NT2/D1 (cell line): ENCODE results near the gene KRT9.

ENCODE experiments used
- DNase-seq: peaks from one replicate; pipeline ENCODE4 v3.0.0-alpha.2; 2011; ENCODE audit warnings: low read depth, low spot score
- H3K27me3 ChIP-seq: 2 replicates; pipeline ENCODE4 v1.6.0; 2011; ENCODE audit warnings: mild to moderate bottlenecking; ENCODE audit not compliant: insufficient read length, insufficient read depth
- H3K36me3 ChIP-seq: 2 replicates; pipeline ENCODE4 v1.6.1; 2011; ENCODE audit warnings: mild to moderate bottlenecking, low read length, mixed read lengths; ENCODE audit not compliant: insufficient read depth, insufficient read length
- H3K4me1 ChIP-seq: 2 replicates; pipeline ENCODE4 v1.5.1; 2011; ENCODE audit not compliant: insufficient read depth, insufficient read length
- H3K4me3 ChIP-seq: 2 replicates; pipeline ENCODE4 v1.5.1; 2011; ENCODE audit warnings: low read depth; ENCODE audit not compliant: insufficient read length
- H3K9ac ChIP-seq: 2 replicates; pipeline ENCODE4 v1.6.0; 2011; ENCODE audit warnings: low read depth; ENCODE audit not compliant: insufficient read length
- H3K9me3 ChIP-seq: 2 replicates; pipeline ENCODE4 v1.5.1; 2011; ENCODE audit warnings: mild to moderate bottlenecking, low read length; ENCODE audit not compliant: insufficient read depth
- SUZ12 ChIP-seq: IDR thresholded peaks from 2 replicates; pipeline ENCODE4 v1.6.1; 2011; ENCODE audit not compliant: insufficient read length, insufficient read depth; ENCODE audit errors: extremely low read depth
- YY1 ChIP-seq: IDR thresholded peaks from 2 replicates; pipeline ENCODE4 v1.6.1; 2011; ENCODE audit not compliant: insufficient read length, insufficient read depth
- ZNF274 ChIP-seq: IDR thresholded peaks from 2 replicates; pipeline ENCODE4 v1.6.1; 2011; ENCODE audit warnings: mild to moderate bottlenecking, low read depth, low read length

The KRT9 gene

GRCh38 chr17:41559548-41559947 lies 12.3 kb downstream of the KRT9 start:
- no peaks in the 10 kb centered on the region for H3K9me3 ChIP-seq
- H3K27me3 ChIP-seq, result no peaks in the 10 kb centered on the region
- no peaks in the 10 kb centered on the region for H3K4me1 ChIP-seq
- no peak for DNase-seq
- H3K4me3 ChIP-seq, result no peak overlapping the region
- no peak overlapping the region for H3K9ac ChIP-seq
- TF ChIP-seq SUZ12, result no peak
- TF ChIP-seq ZNF274, result no peak
- TF ChIP-seq YY1, result no peak
- H3K36me3 ChIP-seq, result no peaks in the 10 kb centered on the region

- Histone ChIP-seq H3K27me3 (no peaks in the 10 kb centered on the region), H3K9me3 (no peaks in the 10 kb centered on the region), H3K36me3 (no peaks in the 10 kb centered on the region), H3K9ac (no peak overlapping the region), H3K4me1 (no peaks in the 10 kb centered on the region), H3K4me3 (no peak overlapping the region)
- DNase-seq, result no peak
- TF ChIP-seq YY1 (no peak), SUZ12 (no peak), ZNF274 (no peak)
These were observed 14.9 kb downstream of the KRT9 start for GRCh38 chr17:41556931-41557330.

GRCh38 chr17:41556306-41556705 lies 15.6 kb downstream of the KRT9 start:
- no peaks in the 10 kb centered on the region for H3K36me3 ChIP-seq
- H3K9ac ChIP-seq, result no peak overlapping the region
- H3K4me1 ChIP-seq, result no peaks in the 10 kb centered on the region
- H3K9me3 ChIP-seq, result no peaks in the 10 kb centered on the region
- no peak for TF ChIP-seq SUZ12
- TF ChIP-seq YY1, result no peak
- TF ChIP-seq ZNF274, result no peak
- no peak for DNase-seq
- no peaks in the 10 kb centered on the region for H3K27me3 ChIP-seq
- no peak overlapping the region for H3K4me3 ChIP-seq

GRCh38 chr17:41555105-41555887 lies 16.6 kb downstream of the KRT9 start:
- no peak overlapping the region for H3K4me3 ChIP-seq
- H3K9me3 ChIP-seq, result no peaks in the 10 kb centered on the region
- DNase-seq, result no peak
- no peaks in the 10 kb centered on the region for H3K36me3 ChIP-seq
- H3K9ac ChIP-seq, result no peak overlapping the region
- H3K27me3 ChIP-seq, result no peaks in the 10 kb centered on the region
- H3K4me1 ChIP-seq, result no peaks in the 10 kb centered on the region
- TF ChIP-seq SUZ12 (no peak), YY1 (no peak), ZNF274 (no peak)

GRCh38 chr17:41553987-41554680 lies 17.7 kb downstream of the KRT9 start:
- DNase-seq, result no peak
- Histone ChIP-seq H3K36me3 (no peaks in the 10 kb centered on the region), H3K4me3 (no peak overlapping the region), H3K4me1 (no peaks in the 10 kb centered on the region), H3K9me3 (no peaks in the 10 kb centered on the region), H3K9ac (no peak overlapping the region), H3K27me3 (no peaks in the 10 kb centered on the region)
- no peak for TF ChIP-seq SUZ12
- TF ChIP-seq YY1, result no peak
- TF ChIP-seq ZNF274, result no peak

- H3K4me1 ChIP-seq, result peaks cover under 1% of the 10 kb centered on the region
These were observed 18.7 kb downstream of the KRT9 start for GRCh38 chr17:41553176-41553575.

GRCh38 chr17:41552455-41552854 lies 19.4 kb downstream of the KRT9 start:
- DNase-seq, result no peak
- Histone ChIP-seq H3K9ac (no peak overlapping the region), H3K27me3 (no peaks in the 10 kb centered on the region), H3K4me3 (no peak overlapping the region), H3K36me3 (no peaks in the 10 kb centered on the region), H3K9me3 (no peaks in the 10 kb centered on the region), H3K4me1 (peaks cover 8% of the 10 kb centered on the region)
- TF ChIP-seq YY1, result no peak
- no peak for TF ChIP-seq SUZ12
- TF ChIP-seq ZNF274, result no peak

More at GRCh38 chr17:41553176-41553575, 18.7 kb downstream of the KRT9 start:
- no peaks in the 10 kb centered on the region for H3K27me3 ChIP-seq
- no peak overlapping the region for H3K4me3 ChIP-seq
- H3K9me3 ChIP-seq, result no peaks in the 10 kb centered on the region
- TF ChIP-seq YY1, result no peak
- no peak for TF ChIP-seq ZNF274
- no peak for TF ChIP-seq SUZ12
- H3K36me3 ChIP-seq, result no peaks in the 10 kb centered on the region
- DNase-seq, result no peak
- H3K9ac ChIP-seq, result no peak overlapping the region
